ENCODE data around the gene SAMD3. TPM values are rescaled to one million over a fixed set of nuclear protein-coding genes. Genes with fewer than 3 reads are reported as not detected.

SAMD3 gene
- total RNA-seq, 1 experiment from 2014 or later, result 0.39 TPM

DNA sequence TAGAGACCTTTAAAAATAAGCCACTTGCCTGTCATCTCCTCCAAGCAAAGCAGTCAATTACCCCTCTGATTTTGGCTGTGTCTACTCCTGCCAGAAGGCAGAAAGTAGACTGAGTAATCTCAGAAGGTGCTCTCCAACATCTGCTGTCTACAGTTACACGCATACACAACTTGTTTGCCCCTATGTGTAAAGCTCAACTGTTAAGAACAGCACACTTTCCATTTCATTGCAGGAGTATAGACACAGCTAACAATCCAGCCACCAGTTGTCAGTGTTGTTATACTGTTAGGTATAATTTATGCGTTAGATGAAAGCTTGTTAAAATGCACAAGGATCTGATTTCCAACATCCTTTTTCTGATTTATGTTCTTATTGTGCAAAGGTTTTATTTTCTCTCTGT lies 88.2 kb downstream of the SAMD3 start:
- Mint-ChIP-seq H3K4me1 (peaks cover 8 to 13% of the 10 kb centered on the region in 2 experiments), H3K9me3 (no peaks in the 10 kb centered on the region), H3K4me3 (no peak overlapping the region), H3K36me3 (ENCODE audit: insufficient read depth in 1 of 3, low read depth in 3 of 3) (peaks cover 0 to 6% (median 2%) of the 10 kb centered on the region in 3 experiments; a peak in 4 of 7 replicates), H3K27ac (no peak overlapping the region), H3K27me3 (ENCODE audit: low read depth) (no peaks in the 10 kb centered on the region)
- H2BK12ac ChIP-seq (ENCODE audit: insufficient read length, low read depth, low read length), result no peak overlapping the region
- H3K23me2 ChIP-seq (ENCODE audit: insufficient read length, low read depth, low read length, poor library complexity, severe bottlenecking), result no peaks in the 10 kb centered on the region
- H3K79me1 ChIP-seq (ENCODE audit: insufficient read depth, low read depth, low read length, poor library complexity, severe bottlenecking), result no peaks in the 10 kb centered on the region
- no peak overlapping the region for H3K14ac ChIP-seq (ENCODE audit: insufficient read depth, low read length)
- no peaks in the 10 kb centered on the region for H3K79me2 ChIP-seq (ENCODE audit: insufficient read depth, low read length)
- H3K9ac ChIP-seq (ENCODE audit: extremely low read depth, insufficient read length, low read length), result no peak overlapping the region
- H2BK15ac ChIP-seq (ENCODE audit: low read depth, low read length), result no peak overlapping the region
- no peak overlapping the region for H2AK5ac ChIP-seq (ENCODE audit: insufficient read length, low read length)
- H3T11ph ChIP-seq (ENCODE audit: low read length), result no peak overlapping the region
- H3K23ac ChIP-seq (ENCODE audit: insufficient read length, low read depth, low read length), result no peak overlapping the region
- WGBS (ENCODE audit: extremely low coverage, insufficient read length, low lambda C conversion rate), result no CpG with 5 or more reads among the region's 2 CpGs
- H2BK5ac ChIP-seq (ENCODE audit: insufficient read length, low read length), result no peak overlapping the region
- no peak overlapping the region for H4K91ac ChIP-seq (ENCODE audit: insufficient read length, low read depth, low read length)
- H3K27me3 ChIP-seq (ENCODE audit: insufficient read depth, low read length), result no peaks in the 10 kb centered on the region
- TF ChIP-seq, protein P1, sequence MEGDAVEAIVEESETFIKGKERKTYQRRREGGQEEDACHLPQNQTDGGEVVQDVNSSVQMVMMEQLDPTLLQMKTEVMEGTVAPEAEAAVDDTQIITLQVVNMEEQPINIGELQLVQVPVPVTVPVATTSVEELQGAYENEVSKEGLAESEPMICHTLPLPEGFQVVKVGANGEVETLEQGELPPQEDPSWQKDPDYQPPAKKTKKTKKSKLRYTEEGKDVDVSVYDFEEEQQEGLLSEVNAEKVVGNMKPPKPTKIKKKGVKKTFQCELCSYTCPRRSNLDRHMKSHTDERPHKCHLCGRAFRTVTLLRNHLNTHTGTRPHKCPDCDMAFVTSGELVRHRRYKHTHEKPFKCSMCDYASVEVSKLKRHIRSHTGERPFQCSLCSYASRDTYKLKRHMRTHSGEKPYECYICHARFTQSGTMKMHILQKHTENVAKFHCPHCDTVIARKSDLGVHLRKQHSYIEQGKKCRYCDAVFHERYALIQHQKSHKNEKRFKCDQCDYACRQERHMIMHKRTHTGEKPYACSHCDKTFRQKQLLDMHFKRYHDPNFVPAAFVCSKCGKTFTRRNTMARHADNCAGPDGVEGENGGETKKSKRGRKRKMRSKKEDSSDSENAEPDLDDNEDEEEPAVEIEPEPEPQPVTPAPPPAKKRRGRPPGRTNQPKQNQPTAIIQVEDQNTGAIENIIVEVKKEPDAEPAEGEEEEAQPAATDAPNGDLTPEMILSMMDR (conservative IDR thresholded peaks at IDR 0.05), result no peak
- no peaks in the 10 kb centered on the region for H3K4me1 ChIP-seq (ENCODE audit: insufficient read depth, low read length)
- no peak overlapping the region for H3K18ac ChIP-seq (ENCODE audit: insufficient read length, low read depth, low read length)
- no peak overlapping the region for H3K56ac ChIP-seq (ENCODE audit: insufficient read length, low read depth, low read length)
- H2BK20ac ChIP-seq (ENCODE audit: low read depth, low read length, poor library complexity, severe bottlenecking), result no peak overlapping the region
- no peak overlapping the region for H4K5ac ChIP-seq (ENCODE audit: insufficient read length, low read depth, low read length)
- no peak overlapping the region for H2AFZ ChIP-seq (ENCODE audit: low read length)
- no peak for DNase-seq
- no peaks in the 10 kb centered on the region for H4K20me1 ChIP-seq (ENCODE audit: control insufficient read depth, insufficient read depth, insufficient read length)
- no peak overlapping the region for H3K4me2 ChIP-seq (ENCODE audit: insufficient read depth, insufficient read length, low read length)
- H3K4ac ChIP-seq (ENCODE audit: low read depth, low read length), result no peak overlapping the region
- H4K8ac ChIP-seq (replicated peaks; ENCODE audit: insufficient read length, low read depth, low read length), result no peak overlapping the region
- H3K9me3 ChIP-seq (ENCODE audit: control insufficient read depth, low read depth, low read length), result no peaks in the 10 kb centered on the region
- H3K27ac ChIP-seq (ENCODE audit: insufficient read length, low read depth, low read length), result no peak overlapping the region
- H2BK120ac ChIP-seq (ENCODE audit: low read depth, low read length, poor library complexity, severe bottlenecking), result no peak overlapping the region
